Left ventricle myocardium superior (tissue), 1 donor: ENCODE data around the gene EIF4E2. TPM values are rescaled to one million over a fixed set of nuclear protein-coding genes. Genes with fewer than 3 reads are reported as not detected.

ENCODE experiments used
- ATAC-seq: fragments of 200-7000 bp; cut with Tn5 transposase; one replicate; pipeline ENCODE4 v1.9.1; 2020; ENCODE audit warnings: mild to moderate bottlenecking, moderate library complexity
- DNase-seq: peaks from one replicate; pipeline ENCODE4 v3.0.0-alpha.2; 2020
- intact Hi-C: fragments of 100-400 bp; cut with micrococcal nuclease; formaldehyde crosslinking; loops from one replicate; pipeline ENCODE4 v1.11.0; 2022
- total RNA-seq: library from RNA; stranded (reverse); fragmentation: NEBNext Ultra II Directional; extraction: Animal tissue kit (Norgen Biotek cat#: 25700); gene quantifications from one replicate; pipeline ENCODE4 v1.2.1, GENCODE V29; 2021
- donor health status: DM: no; HTN: yes; CAD: no; lungs with severe emphysema.

Gene EIF4E2
- total RNA-seq, 1 donor from 2014 or later, result 40.7 TPM

DNA sequence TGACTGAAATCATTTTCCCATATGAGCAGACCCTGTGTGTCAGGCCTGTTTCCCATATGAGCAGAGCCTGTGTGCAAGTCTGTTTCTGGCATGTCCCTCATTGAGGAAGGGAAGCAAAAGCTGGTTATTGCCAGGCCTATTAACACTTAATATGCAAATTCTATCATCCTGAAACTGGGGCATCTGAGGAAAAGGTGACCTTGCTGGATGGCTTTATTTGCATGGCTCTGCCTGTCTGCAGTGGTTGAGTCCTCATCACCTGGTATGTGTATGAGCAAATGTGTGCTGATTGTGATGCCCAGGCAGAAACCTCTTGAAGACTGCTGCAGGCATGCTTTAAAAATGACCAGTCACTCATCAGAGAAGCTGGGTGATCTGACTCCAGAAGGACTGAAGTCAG, 31.2 kb downstream of the EIF4E2 start:
- ATAC-seq (no peak), DNase-seq (no peak)
- intact Hi-C loops, result no loop called here

GRCh38 chr2:232584238-232584637, 33.7 kb downstream of the EIF4E2 start:
- ATAC-seq, result no peak
- DNase-seq, result no peak
- intact Hi-C loops, result no loop called here

DNA sequence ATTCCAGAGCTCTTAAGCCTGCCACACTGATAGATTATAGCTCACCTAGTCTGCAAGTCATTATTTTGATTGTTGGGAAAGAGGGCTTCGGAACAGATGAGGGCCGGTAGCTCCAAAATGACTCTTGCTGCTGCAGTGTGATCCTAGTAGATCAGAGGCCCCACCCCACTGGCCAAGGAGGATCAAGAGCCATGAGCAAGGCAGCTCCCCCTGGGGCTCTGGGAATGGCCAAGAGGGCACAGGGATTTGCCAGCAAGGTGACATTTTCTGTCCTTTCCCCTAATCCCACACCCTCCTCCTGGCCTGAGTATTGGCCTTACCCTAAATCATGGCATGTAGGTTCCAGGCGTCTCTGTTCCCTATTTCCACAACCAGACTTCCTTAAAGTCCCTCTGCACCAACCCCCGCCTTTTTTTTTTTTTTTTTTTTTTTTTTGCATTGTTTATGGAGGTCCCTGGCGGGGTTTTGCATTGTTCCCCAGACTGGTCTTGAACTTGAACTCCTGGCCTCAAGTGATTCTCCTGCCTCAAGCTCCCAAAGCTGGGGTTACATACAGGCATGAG, 36.5 kb downstream of the EIF4E2 start:
- DNase-seq, result no peak
- intact Hi-C loops, result no loop called here
- ATAC-seq, result no peak

DNA sequence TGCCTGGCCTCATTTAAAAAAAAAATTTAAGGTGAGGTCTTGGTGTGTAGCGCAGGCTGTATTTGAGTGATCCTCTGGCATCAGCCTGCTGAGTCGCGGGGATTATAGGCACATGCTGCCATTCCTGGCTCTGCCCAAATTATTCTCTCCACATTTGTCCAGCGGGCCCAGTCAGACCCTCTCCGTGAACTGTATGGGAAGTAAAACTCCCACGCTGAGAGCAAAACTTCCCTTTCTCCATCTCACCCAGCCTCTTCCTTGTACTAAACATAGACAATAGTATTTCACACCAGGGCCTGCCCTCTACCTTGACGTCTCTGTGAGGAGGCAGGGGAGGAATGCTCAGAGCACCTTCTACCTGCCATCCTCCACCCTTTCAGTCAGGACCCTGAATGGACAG, 37.0 kb downstream of the EIF4E2 start:
- intact Hi-C loops, result no loop called here
- no peak for DNase-seq
- no peak for ATAC-seq

- DNase-seq, result no peak
- ATAC-seq, result no peak
- intact Hi-C loops, result no loop called here
These were observed 37.5 kb downstream of the EIF4E2 start for GRCh38 chr2:232588031-232588430.

DNA sequence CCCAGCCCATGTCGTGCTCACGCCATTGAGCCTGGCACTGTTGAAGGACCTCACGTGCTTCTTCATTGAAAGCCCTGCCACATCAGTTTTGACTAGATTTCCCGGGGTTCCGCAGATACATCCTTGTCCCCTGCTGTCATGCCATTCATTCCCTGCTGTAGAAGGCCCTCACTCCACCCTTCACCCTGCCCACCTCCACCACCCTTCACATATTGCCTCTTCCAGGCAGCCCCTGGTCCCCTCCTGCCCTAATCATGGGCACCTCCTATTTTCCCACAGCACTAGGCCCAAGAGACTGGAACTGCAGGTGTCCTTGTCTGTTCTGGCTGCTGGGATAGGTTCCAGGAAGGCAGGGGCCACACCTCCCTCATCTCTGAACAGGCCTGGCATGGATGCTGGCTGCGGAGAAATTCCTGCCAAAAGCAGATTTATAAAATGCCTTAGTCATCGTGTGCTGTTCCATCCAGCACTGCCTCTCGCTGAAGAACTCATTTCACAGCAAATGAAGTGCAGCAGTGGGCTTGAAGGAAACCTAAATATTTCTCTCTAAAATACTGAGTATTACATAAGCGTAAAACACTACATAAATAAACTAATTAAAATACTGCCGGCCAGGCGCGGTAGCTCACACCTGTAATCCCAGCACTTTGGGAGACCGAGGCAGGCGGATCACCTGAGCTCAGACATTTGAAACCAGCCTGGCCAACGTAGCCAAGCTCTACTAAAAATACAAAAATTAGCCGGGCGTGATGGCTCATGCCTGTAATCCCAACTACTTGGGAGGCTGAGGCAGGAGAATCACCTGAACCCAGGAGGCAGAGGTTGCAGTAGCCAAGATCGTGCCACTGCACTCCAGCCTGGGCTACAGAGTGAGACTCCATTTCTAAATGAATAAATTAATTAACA, 38.4 kb downstream of the EIF4E2 start:
- ATAC-seq (peak; percentile 82), DNase-seq (peak; percentile 62)
- intact Hi-C loops, result no loop called here

GRCh38 chr2:232592772-232593395, 42.4 kb downstream of the EIF4E2 start:
- DNase-seq (no peak), ATAC-seq (peak; percentile 60)
- intact Hi-C loops, result no loop called here

GRCh38 chr2:232593982-232594381, 43.5 kb downstream of the EIF4E2 start:
- intact Hi-C loops, result no loop called here
- DNase-seq (no peak), ATAC-seq (no peak)

GRCh38 chr2:232597362-232598079, 47.0 kb downstream of the EIF4E2 start:
- intact Hi-C loops, result no loop called here
- no peak for DNase-seq
- ATAC-seq, result no peak

DNA sequence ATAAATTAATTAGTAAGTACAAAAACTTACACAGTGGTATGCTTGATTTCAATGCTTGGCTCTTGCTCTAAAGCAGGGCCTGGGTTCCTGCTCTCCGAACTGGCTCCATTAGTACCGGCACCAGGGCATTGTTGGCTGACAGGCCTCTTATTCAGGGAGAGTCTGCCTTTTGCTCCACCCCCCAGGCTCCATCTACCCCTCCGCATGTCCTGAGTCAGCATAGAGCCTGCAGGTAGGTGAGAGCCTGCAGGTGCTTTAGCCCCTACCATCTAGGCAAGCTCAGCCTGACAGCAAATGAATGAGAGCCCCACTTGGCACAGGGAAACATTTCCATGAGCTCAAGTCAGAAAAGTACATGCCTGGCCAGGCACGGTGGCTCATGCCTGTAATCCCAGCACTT, 47.8 kb downstream of the EIF4E2 start:
- DNase-seq, result no peak
- intact Hi-C loops, result no loop called here
- ATAC-seq, result no peak

DNA sequence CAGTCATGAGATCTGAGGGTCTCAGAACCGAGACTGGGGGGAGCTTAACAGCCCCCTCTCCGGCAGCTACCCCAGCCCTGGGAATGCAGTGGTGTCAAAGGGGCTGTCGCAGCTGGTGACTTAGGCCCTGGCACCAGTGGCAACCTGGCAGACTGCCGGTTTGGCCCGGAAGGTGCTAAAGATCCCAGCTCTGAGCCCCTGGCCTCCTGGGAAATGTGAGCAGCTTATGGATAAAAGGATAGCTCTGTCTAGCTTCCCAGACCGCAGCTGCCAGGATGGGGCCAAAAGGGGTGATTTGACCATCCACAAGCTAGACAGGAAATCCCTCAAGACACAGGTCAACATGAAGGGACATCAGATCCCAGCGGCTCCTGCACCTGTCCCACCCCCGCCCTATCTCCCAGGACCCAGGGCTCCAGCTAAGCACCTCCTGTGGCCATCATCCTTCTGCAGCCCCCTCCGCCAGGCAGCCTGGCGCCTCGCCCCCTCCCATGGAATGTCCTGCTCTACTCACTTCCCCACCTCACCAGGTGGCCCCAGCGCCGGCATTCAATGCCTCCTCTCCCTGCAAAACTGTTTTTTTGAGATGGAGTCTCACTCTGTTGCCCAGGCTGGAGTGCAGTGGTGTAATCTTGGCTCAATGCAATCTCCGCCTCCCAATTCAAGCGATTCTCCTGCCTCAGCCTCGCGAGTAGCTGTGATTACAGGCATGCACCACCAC, 49.7 kb downstream of the EIF4E2 start:
- no peak for ATAC-seq
- DNase-seq, result no peak
- intact Hi-C loops, result no loop called here

- DNase-seq, result no peak
- intact Hi-C loops, result no loop called here
- ATAC-seq, result no peak
These were observed 52.8 kb downstream of the EIF4E2 start for GRCh38 chr2:232603283-232603682.

GRCh38 chr2:232604535-232604934, 54.0 kb downstream of the EIF4E2 start:
- DNase-seq, result no peak
- intact Hi-C loops, result no loop called here
- ATAC-seq, result no peak

DNA sequence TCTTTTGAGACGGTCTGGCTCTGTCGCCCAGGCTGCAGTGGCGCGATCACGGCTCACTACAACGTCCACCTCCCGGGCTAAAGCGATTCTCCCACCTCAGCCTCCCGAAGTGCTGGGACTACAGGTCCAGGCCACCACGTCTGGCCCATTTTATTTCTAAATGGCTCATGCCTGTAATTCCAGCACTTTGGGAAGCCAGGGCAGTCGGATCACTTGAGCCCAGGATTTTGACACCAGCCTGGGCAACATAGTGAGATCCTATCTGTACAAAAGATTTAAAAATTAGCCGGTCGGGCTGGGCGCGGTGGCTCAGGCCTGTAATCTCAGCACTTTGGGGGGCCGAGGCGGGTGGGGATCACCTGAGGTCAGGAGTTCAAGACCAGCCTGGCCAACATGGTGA, 56.5 kb downstream of the EIF4E2 start:
- no peak for DNase-seq
- no peak for ATAC-seq
- intact Hi-C loops, result no loop called here

GRCh38 chr2:232609607-232610006, 59.1 kb downstream of the EIF4E2 start:
- intact Hi-C loops, result no loop called here
- ATAC-seq, result no peak
- no peak for DNase-seq

GRCh38 chr2:232610081-232610480, 59.6 kb downstream of the EIF4E2 start:
- ATAC-seq (no peak), DNase-seq (no peak)
- intact Hi-C loops, result no loop called here

GRCh38 chr2:232611061-232611460, 60.6 kb downstream of the EIF4E2 start:
- intact Hi-C loops, result no loop called here
- DNase-seq, result no peak
- no peak for ATAC-seq

- intact Hi-C loops, result no loop called here
These were observed 61.2 kb downstream of the EIF4E2 start for GRCh38 chr2:232611559-232612218.

More at GRCh38 chr2:232611559-232612218, 61.2 kb downstream of the EIF4E2 start:
- DNase-seq (peak; percentile 84), ATAC-seq (peak; percentile 77)
